ENCODE data around the gene EPM2AIP1.

DNA sequence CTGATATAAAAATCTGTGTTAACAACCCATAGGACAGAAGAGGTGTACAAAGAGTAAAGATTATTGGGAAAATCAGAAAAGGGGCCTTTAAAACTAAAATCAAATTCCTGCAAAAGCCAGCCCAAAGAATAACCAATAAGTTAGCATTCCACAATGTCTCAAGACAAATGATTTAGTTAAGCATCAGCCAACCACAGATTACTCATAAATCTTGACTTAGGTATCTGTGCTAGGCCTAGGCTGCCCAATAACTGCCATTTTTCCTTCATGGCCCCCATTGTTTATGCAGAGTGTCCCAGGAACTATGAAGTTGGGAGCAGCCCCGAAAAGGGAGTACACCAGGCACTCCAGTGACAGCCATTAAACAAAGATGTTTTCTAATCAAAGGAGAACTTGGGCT lies 55.4 kb downstream of the EPM2AIP1 start:
- TF ChIP-seq CTCF (IDR thresholded peaks at IDR 0.05) (no peak), ZFX (IDR thresholded peaks at IDR 0.05; ENCODE audit: borderline replicate concordance) (no peak)
